H9 (cell line): ENCODE data around the gene OR4K1. TPM values are rescaled to one million over a fixed set of nuclear protein-coding genes. Genes with fewer than 3 reads are reported as not detected.

Experiments used
- DNase-seq: peaks from one replicate; pipeline ENCODE4 v3.0.0-alpha.2; 2017
- H2AFZ ChIP-seq: one replicate; pipeline ENCODE4 v1.6.1; 2013; ENCODE audit warnings: mild to moderate bottlenecking, low read length, control low read depth, moderate library complexity
- H2AK5ac ChIP-seq: 2 replicates; pipeline ENCODE4 v1.6.1; 2013; ENCODE audit warnings: low read length, control low read depth, mixed read lengths; ENCODE audit not compliant: insufficient read length
- H2BK120ac ChIP-seq: one replicate; pipeline ENCODE4 v1.6.1; 2013; ENCODE audit warnings: low read depth, mild to moderate bottlenecking, low read length, control low read depth, inconsistent platforms; ENCODE audit not compliant: poor library complexity, severe bottlenecking
- H2BK12ac ChIP-seq: 2 replicates; pipeline ENCODE4 v1.6.1; 2013; ENCODE audit warnings: low read length, control low read depth, mixed read lengths, low read depth; ENCODE audit not compliant: insufficient read length
- H2BK15ac ChIP-seq: 2 replicates; pipeline ENCODE4 v1.6.1; 2013; ENCODE audit warnings: low read depth, low read length, control low read depth
- H2BK20ac ChIP-seq: one replicate; pipeline ENCODE4 v1.6.1; 2013; ENCODE audit warnings: low read depth, mild to moderate bottlenecking, low read length, control low read depth, inconsistent platforms; ENCODE audit not compliant: poor library complexity, severe bottlenecking
- H2BK5ac ChIP-seq: 2 replicates; pipeline ENCODE4 v1.6.1; 2013; ENCODE audit warnings: low read length, control low read depth, mixed read lengths; ENCODE audit not compliant: insufficient read length
- H3K14ac ChIP-seq: 2 replicates; pipeline ENCODE4 v1.6.1; 2013; ENCODE audit warnings: low read length, control low read depth; ENCODE audit not compliant: insufficient read depth
- H3K18ac ChIP-seq: 2 replicates; pipeline ENCODE4 v1.6.1; 2013; ENCODE audit warnings: low read depth, mild to moderate bottlenecking, mixed read lengths, low read length, control low read depth; ENCODE audit not compliant: insufficient read length
- H3K23ac ChIP-seq: 2 replicates; pipeline ENCODE4 v1.6.1; 2013; ENCODE audit warnings: low read length, control low read depth, mixed read lengths, low read depth; ENCODE audit not compliant: insufficient read length
- H3K23me2 ChIP-seq: 2 replicates; pipeline ENCODE4 v1.6.1; 2013; ENCODE audit warnings: low read depth, mild to moderate bottlenecking, mixed read lengths, low read length, control low read depth; ENCODE audit not compliant: insufficient read length, poor library complexity, severe bottlenecking
- H3K27ac ChIP-seq: 2 replicates; pipeline ENCODE4 v1.5.1; 2013; ENCODE audit warnings: low read length, control low read depth, mixed read lengths, low read depth; ENCODE audit not compliant: insufficient read length
- H3K27me3 ChIP-seq: 2 replicates; pipeline ENCODE4 v1.6.1; 2013; ENCODE audit warnings: low read length, control low read depth, inconsistent platforms; ENCODE audit not compliant: insufficient read depth
- H3K4ac ChIP-seq: 2 replicates; pipeline ENCODE4 v1.6.1; 2013; ENCODE audit warnings: low read depth, mild to moderate bottlenecking, control low read depth, inconsistent platforms, low read length, moderate library complexity
- H3K4me1 ChIP-seq: 2 replicates; pipeline ENCODE4 v1.6.1; 2013; ENCODE audit warnings: low read length, control low read depth, inconsistent platforms; ENCODE audit not compliant: insufficient read depth
- H3K4me2 ChIP-seq: 2 replicates; pipeline ENCODE4 v1.6.1; 2013; ENCODE audit warnings: low read length, control low read depth, mixed read lengths; ENCODE audit not compliant: insufficient read length, insufficient read depth
- H3K56ac ChIP-seq: 2 replicates; pipeline ENCODE4 v1.6.1; 2013; ENCODE audit warnings: low read depth, mild to moderate bottlenecking, mixed read lengths, low read length, control low read depth; ENCODE audit not compliant: insufficient read length
- H3K79me1 ChIP-seq: 2 replicates; pipeline ENCODE4 v1.6.1; 2013; ENCODE audit warnings: low read depth, mild to moderate bottlenecking, moderate library complexity, low read length, control low read depth, inconsistent platforms; ENCODE audit not compliant: insufficient read depth, poor library complexity, severe bottlenecking
- H3K79me2 ChIP-seq: 2 replicates; pipeline ENCODE4 v1.6.1; 2013; ENCODE audit warnings: low read length, control low read depth, inconsistent platforms; ENCODE audit not compliant: insufficient read depth
- H3K9ac ChIP-seq: 2 replicates; pipeline ENCODE4 v1.6.1; 2013; ENCODE audit warnings: low read length, control low read depth, mixed read lengths; ENCODE audit not compliant: insufficient read length; ENCODE audit errors: extremely low read depth
- H3K9me3 ChIP-seq: one replicate; pipeline ENCODE4 v1.6.1; 2013; ENCODE audit warnings: low read depth, low read length, inconsistent platforms; ENCODE audit not compliant: control insufficient read depth
- H3T11ph ChIP-seq: one replicate; pipeline ENCODE4 v1.6.1; 2013; ENCODE audit warnings: mild to moderate bottlenecking, low read length, control low read depth, inconsistent platforms
- H4K20me1 ChIP-seq: one replicate; pipeline ENCODE4 v1.6.1; 2013; ENCODE audit not compliant: control insufficient read depth, insufficient read length, insufficient read depth
- H4K5ac ChIP-seq: 2 replicates; pipeline ENCODE4 v1.6.1; 2013; ENCODE audit warnings: low read depth, mild to moderate bottlenecking, mixed read lengths, low read length, control low read depth; ENCODE audit not compliant: insufficient read length
- H4K8ac ChIP-seq: replicated peaks from 2 replicates; pipeline ENCODE4 v1.6.1; 2013; ENCODE audit warnings: low read length, control low read depth, mixed read lengths, low read depth; ENCODE audit not compliant: insufficient read length
- H4K91ac ChIP-seq: 2 replicates; pipeline ENCODE4 v1.6.1; 2013; ENCODE audit warnings: low read depth, mild to moderate bottlenecking, moderate library complexity, mixed read lengths, low read length, control low read depth; ENCODE audit not compliant: insufficient read length
- H3K27ac Mint-ChIP-seq, 3 experiments: 2 replicates in 2 of 3; 3 replicates in 1 of 3; pipeline ENCODE4 v1.8.0; 2020 to 2021; ENCODE audit warnings: mixed read lengths in 3 of 3, mild to moderate bottlenecking in 1 of 3, moderate library complexity in 1 of 3
- H3K27me3 Mint-ChIP-seq: 2 replicates; pipeline ENCODE4 v1.8.0; 2021; ENCODE audit warnings: low read depth, mild to moderate bottlenecking, moderate library complexity, mixed read lengths
- H3K36me3 Mint-ChIP-seq, 3 experiments: 2 replicates in 2 of 3; 3 replicates in 1 of 3; pipeline ENCODE4 v1.8.0; 2020 to 2021; ENCODE audit warnings: low read depth in 3 of 3, mixed read lengths in 3 of 3; ENCODE audit not compliant: insufficient read depth in 1 of 3
- H3K4me1 Mint-ChIP-seq, 2 experiments: 2 replicates each; pipeline ENCODE4 v1.8.0; 2020; ENCODE audit warnings: mixed read lengths in 2 of 2
- H3K4me3 Mint-ChIP-seq, 2 experiments: 2 replicates in 1 of 2; 3 replicates in 1 of 2; pipeline ENCODE4 v1.8.0; 2020 to 2021; ENCODE audit warnings: mild to moderate bottlenecking in 2 of 2, mixed read lengths in 2 of 2, moderate library complexity in 1 of 2
- H3K9me3 Mint-ChIP-seq, 2 experiments: 2 replicates in 1 of 2; 3 replicates in 1 of 2; pipeline ENCODE4 v1.8.0; 2020; ENCODE audit warnings: mild to moderate bottlenecking in 2 of 2, mixed read lengths in 2 of 2, moderate library complexity in 1 of 2
- WGBS: extraction: QIAGEN DNeasy Blood & Tissue Kit; methylation state at CpG from one replicate; pipeline ENCODE4 v1.1.7; 2013; ENCODE audit warnings: missing lambda C conversion rate, low lambda C conversion rate, mixed read lengths; ENCODE audit not compliant: insufficient read length; ENCODE audit errors: extremely low coverage; 5-methylcytosine and 5-hydroxymethylcytosine counted together
- total RNA-seq: library from RNA; stranded (reverse); gene quantifications from 2 replicates; pipeline ENCODE4 v1.2.1, GENCODE V29; 2021
- TF ChIP-seq, protein P1 (sequence below): fragments of 200-600 bp; sonication (generic); conservative IDR thresholded peaks from 3 replicates; pipeline ENCODE4 v1.8.0; 2021; ENCODE audit warnings: antibody characterized with exemption, mild to moderate bottlenecking

OR4K1 gene
- total RNA-seq, 1 experiment from 2014 or later = not detected

DNA sequence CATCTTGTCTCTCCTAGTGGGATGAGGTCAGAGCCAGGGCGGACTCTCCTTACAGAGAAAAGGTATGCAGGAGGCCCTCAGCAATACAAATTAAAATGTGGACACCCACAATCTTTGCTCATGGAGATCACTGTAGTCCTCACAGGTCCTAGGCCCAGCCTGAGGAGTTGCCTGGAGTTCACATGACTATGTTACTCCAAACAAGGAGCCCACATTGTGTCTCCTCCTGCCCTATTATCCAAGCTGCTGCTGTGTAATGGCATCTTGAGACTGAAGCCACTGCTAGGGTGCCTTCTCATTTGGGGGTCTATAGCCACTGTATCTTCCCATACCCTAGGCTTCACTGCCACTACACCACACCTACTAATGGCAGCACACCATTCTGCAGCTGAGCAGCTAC is 11.0 kb downstream of the OR4K1 start:
- H3K4ac ChIP-seq = no peak overlapping the region
- no peak overlapping the region for H3K27ac Mint-ChIP-seq
- TF ChIP-seq, protein P1, sequence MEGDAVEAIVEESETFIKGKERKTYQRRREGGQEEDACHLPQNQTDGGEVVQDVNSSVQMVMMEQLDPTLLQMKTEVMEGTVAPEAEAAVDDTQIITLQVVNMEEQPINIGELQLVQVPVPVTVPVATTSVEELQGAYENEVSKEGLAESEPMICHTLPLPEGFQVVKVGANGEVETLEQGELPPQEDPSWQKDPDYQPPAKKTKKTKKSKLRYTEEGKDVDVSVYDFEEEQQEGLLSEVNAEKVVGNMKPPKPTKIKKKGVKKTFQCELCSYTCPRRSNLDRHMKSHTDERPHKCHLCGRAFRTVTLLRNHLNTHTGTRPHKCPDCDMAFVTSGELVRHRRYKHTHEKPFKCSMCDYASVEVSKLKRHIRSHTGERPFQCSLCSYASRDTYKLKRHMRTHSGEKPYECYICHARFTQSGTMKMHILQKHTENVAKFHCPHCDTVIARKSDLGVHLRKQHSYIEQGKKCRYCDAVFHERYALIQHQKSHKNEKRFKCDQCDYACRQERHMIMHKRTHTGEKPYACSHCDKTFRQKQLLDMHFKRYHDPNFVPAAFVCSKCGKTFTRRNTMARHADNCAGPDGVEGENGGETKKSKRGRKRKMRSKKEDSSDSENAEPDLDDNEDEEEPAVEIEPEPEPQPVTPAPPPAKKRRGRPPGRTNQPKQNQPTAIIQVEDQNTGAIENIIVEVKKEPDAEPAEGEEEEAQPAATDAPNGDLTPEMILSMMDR = no peak
- H2BK15ac ChIP-seq = no peak overlapping the region
- no peak overlapping the region for H3K23ac ChIP-seq
- H3K4me1 Mint-ChIP-seq = no peaks in the 10 kb centered on the region
- H3K27me3 ChIP-seq = no peaks in the 10 kb centered on the region
- H4K20me1 ChIP-seq = no peaks in the 10 kb centered on the region
- no peak overlapping the region for H3K27ac ChIP-seq
- no peak overlapping the region for H4K8ac ChIP-seq
- H4K91ac ChIP-seq = no peak overlapping the region
- no peak overlapping the region for H3K9ac ChIP-seq
- peaks cover 8 to 16% (median 8%) of the 10 kb centered on the region in 3 experiments; a peak in 5 of 7 replicates for H3K36me3 Mint-ChIP-seq
- no peak for DNase-seq
- H2AFZ ChIP-seq = no peak overlapping the region
- H3K9me3 Mint-ChIP-seq = peaks cover 34 to 38% of the 10 kb centered on the region in 2 experiments
- no peak overlapping the region for H3K4me3 Mint-ChIP-seq
- no peak overlapping the region for H2BK5ac ChIP-seq
- no peak overlapping the region for H2BK20ac ChIP-seq
- no peak overlapping the region for H3T11ph ChIP-seq
- no peak overlapping the region for H2BK12ac ChIP-seq
- no peaks in the 10 kb centered on the region for H3K4me1 ChIP-seq
- H3K27me3 Mint-ChIP-seq = no peaks in the 10 kb centered on the region
- WGBS = no CpG with 5 or more reads among the region's 1 CpG
- no peak overlapping the region for H3K14ac ChIP-seq
- H3K9me3 ChIP-seq = peaks cover 81% of the 10 kb centered on the region
- H2BK120ac ChIP-seq = no peak overlapping the region
- H2AK5ac ChIP-seq = no peak overlapping the region
- H3K79me2 ChIP-seq = no peaks in the 10 kb centered on the region
- no peak overlapping the region for H3K56ac ChIP-seq
- H3K18ac ChIP-seq = no peak overlapping the region
- no peaks in the 10 kb centered on the region for H3K79me1 ChIP-seq
- H3K4me2 ChIP-seq = no peak overlapping the region
- no peaks in the 10 kb centered on the region for H3K23me2 ChIP-seq
- no peak overlapping the region for H4K5ac ChIP-seq
